Keratinocyte (primary cell): Measurements from ENCODE around the gene EAF2. TPM values are rescaled to one million over a fixed set of nuclear protein-coding genes. Genes with fewer than 3 reads are reported as not detected.

Experiments
- DNase-seq: peaks from one replicate; pipeline ENCODE4 v3.0.0-alpha.2; 2011; ENCODE audit warnings: low read depth, missing footprints, low spot score
- FAIRE-seq: peaks from 2 replicates; lab custom pipeline; 2011; peaks lifted over from hg19 to GRCh38; lab: Jason Lieb, UNC
- H2AFZ ChIP-seq: 2 replicates; pipeline ENCODE4 v1.6.0; 2012; ENCODE audit warnings: low read length, control low read depth, inconsistent platforms; ENCODE audit not compliant: control insufficient read depth
- H3K27ac ChIP-seq: 2 replicates; pipeline ENCODE4 v1.5.1; 2011; ENCODE audit warnings: low read length; ENCODE audit not compliant: control insufficient read depth, insufficient read depth
- H3K27me3 ChIP-seq: 3 replicates; pipeline ENCODE4 v1.6.0; 2011; ENCODE audit warnings: low read length; ENCODE audit not compliant: control insufficient read depth, insufficient read depth; ENCODE audit errors: extremely low read depth
- H3K36me3 ChIP-seq, 2 experiments: 2 replicates in 1 of 2; 3 replicates in 1 of 2; pipeline ENCODE4 v1.5.1; 2011; ENCODE audit warnings: low read length in 2 of 2, mild to moderate bottlenecking in 1 of 2; ENCODE audit not compliant: control insufficient read depth in 2 of 2, insufficient read depth in 2 of 2; ENCODE audit errors: extremely low read depth in 1 of 2
- H3K4me1 ChIP-seq: 3 replicates; pipeline ENCODE4 v1.5.1; 2011; ENCODE audit warnings: low read length; ENCODE audit not compliant: control insufficient read depth, insufficient read depth; ENCODE audit errors: extremely low read depth
- H3K4me2 ChIP-seq: 3 replicates; pipeline ENCODE4 v1.6.0; 2011; ENCODE audit warnings: low read depth, low read length; ENCODE audit not compliant: control insufficient read depth, insufficient read depth; ENCODE audit errors: extremely low read depth
- H3K4me3 ChIP-seq, 3 experiments: fragments of 200-600 bp in 1 of 3; sonication (generic) in 1 of 3; 2 replicates in 2 of 3; 3 replicates in 1 of 3; pipeline ENCODE4 v1.5.1; 2011 to 2016; ENCODE audit warnings: low read length in 3 of 3, mild to moderate bottlenecking in 3 of 3, control low read depth in 2 of 3, inconsistent platforms in 1 of 3, low read depth in 1 of 3, mixed read lengths in 1 of 3, mixed run types in 1 of 3, moderate library complexity in 1 of 3; ENCODE audit not compliant: control insufficient read depth in 2 of 3, insufficient read depth in 2 of 3; ENCODE audit errors: extremely low read depth in 1 of 3
- H3K79me2 ChIP-seq: 2 replicates; pipeline ENCODE4 v1.6.0; 2012; ENCODE audit warnings: low read length; ENCODE audit not compliant: control insufficient read depth, insufficient read depth
- H3K9ac ChIP-seq: 3 replicates; pipeline ENCODE4 v1.6.0; 2011; ENCODE audit warnings: low read length; ENCODE audit not compliant: control insufficient read depth, insufficient read depth; ENCODE audit errors: extremely low read depth
- H3K9me1 ChIP-seq: 3 replicates; pipeline ENCODE4 v1.6.0; 2011; ENCODE audit warnings: low read length; ENCODE audit not compliant: control insufficient read depth, insufficient read depth; ENCODE audit errors: extremely low read depth
- H3K9me3 ChIP-seq: 2 replicates; pipeline ENCODE4 v1.5.1; 2012; ENCODE audit warnings: low read depth, low read length; ENCODE audit not compliant: control insufficient read depth
- H4K20me1 ChIP-seq: 3 replicates; pipeline ENCODE4 v1.6.0; 2011; ENCODE audit warnings: low read length; ENCODE audit not compliant: control insufficient read depth, insufficient read depth; ENCODE audit errors: extremely low read depth
- EZH2 ChIP-seq: IDR thresholded peaks from one replicate; pipeline ENCODE4 v1.6.1; 2012; ENCODE audit warnings: inconsistent platforms, mild to moderate bottlenecking, low read length, moderate library complexity
- dilution Hi-C: fragments of 300-500 bp; cut with MboI; formaldehyde crosslinking; loops from one replicate; pipeline ENCODE4 v1.7.0; 2020; ENCODE audit warnings: low sequenced_read_pairs; ENCODE audit not compliant: extremely low pct_ligation_motif_present
- polyA plus RNA-seq, 5 experiments: library from polyadenylated mRNA; depleted of rRNA in 3 of 5; stranded (reverse) in 3 of 5; stranded (forward) in 1 of 5; unstranded in 1 of 5; fragments of >200 nt; gene quantifications; 1 replicate in 1 of 5; 2 replicates in 3 of 5; 3 replicates in 1 of 5; pipeline versions ENCODE4 v1.2.1 to v1.2.3, GENCODE V29; 2011 to 2012; ENCODE audit warnings: missing spikeins in 2 of 5, low read depth in 1 of 5, low replicate concordance in 1 of 5
- TF ChIP-seq, protein P1 (sequence below), 3 experiments: IDR thresholded peaks in 1 of 3; conservative IDR thresholded peaks in 1 of 3; optimal IDR thresholded peaks in 1 of 3; 2 replicates in 2 of 3; 3 replicates in 1 of 3; pipeline versions ENCODE3 to v1.5.1; 2011; ENCODE audit warnings: low read length in 3 of 3, mild to moderate bottlenecking in 3 of 3, moderate library complexity in 2 of 3, control low read depth in 1 of 3, inconsistent platforms in 1 of 3; ENCODE audit not compliant: insufficient read depth in 2 of 3; ENCODE audit errors: extremely low read depth in 1 of 3

Gene EAF2
- polyA plus RNA-seq, 1 donor (not counting 4 experiments of a cell fraction or from before 2014, with no cell fraction given) = 4.4 TPM

DNA sequence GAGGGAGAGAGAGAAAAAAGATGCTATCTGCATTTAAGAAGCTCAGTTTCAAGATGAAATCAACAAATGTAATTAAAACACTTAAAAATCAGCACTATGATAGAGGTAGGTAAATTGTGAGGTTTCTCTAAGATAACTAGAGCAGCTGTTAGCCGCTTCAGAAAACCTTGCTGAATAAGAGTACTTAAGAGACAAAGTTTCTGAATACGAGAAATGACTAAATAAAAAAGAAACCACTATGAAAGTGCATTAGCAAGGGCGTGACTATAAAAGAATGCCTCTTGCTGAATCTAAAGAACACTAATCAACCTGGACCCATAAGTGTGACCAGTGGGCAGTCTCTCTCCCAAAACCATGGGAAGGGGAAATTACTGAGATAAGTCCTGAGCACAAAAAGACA, 41.9 kb upstream of the EAF2 start:
- TF ChIP-seq, protein P1, sequence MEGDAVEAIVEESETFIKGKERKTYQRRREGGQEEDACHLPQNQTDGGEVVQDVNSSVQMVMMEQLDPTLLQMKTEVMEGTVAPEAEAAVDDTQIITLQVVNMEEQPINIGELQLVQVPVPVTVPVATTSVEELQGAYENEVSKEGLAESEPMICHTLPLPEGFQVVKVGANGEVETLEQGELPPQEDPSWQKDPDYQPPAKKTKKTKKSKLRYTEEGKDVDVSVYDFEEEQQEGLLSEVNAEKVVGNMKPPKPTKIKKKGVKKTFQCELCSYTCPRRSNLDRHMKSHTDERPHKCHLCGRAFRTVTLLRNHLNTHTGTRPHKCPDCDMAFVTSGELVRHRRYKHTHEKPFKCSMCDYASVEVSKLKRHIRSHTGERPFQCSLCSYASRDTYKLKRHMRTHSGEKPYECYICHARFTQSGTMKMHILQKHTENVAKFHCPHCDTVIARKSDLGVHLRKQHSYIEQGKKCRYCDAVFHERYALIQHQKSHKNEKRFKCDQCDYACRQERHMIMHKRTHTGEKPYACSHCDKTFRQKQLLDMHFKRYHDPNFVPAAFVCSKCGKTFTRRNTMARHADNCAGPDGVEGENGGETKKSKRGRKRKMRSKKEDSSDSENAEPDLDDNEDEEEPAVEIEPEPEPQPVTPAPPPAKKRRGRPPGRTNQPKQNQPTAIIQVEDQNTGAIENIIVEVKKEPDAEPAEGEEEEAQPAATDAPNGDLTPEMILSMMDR (optimal IDR thresholded peaks at IDR 0.05 in 1 of 3, IDR thresholded peaks at IDR 0.05 in 1 of 3, conservative IDR thresholded peaks at IDR 0.05 in 1 of 3; ENCODE audit: extremely low read depth in 1 of 3, insufficient read depth in 2 of 3, low read length in 3 of 3) = no peak
- no peak for TF ChIP-seq EZH2
- dilution Hi-C loops = no loop called here

DNA sequence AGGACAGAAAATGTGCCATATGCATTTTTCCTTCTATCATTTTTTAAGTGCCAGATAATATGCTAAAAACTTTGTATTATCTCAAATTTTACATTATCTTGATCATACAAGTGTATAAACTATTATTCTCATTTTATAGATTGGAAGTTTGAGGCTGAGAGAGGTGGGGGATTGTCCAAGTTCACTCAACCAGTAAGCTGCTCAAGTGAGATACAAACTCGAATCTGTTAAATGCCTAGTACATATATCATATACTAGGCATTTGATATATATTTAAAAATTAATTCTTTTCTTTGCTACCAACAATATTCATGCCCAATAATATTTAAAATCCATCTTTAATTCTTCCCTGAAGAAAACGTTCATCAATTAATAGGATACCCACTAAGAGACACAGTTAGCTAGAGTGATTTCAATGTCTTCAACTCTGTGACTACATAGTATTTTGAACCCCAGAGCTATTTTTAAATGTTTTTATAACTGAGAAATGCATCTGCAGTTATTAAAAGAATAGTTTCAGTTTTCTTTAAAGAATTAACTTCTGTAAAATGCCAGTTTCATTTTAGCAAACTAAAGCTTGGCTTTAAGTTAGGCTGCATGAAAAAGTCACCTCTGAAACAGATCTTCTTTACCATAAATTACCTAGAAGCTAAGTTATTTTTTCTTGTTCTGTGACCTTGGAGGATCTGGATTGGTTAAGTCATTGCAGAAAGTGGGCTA, 40.6 kb upstream of the EAF2 start:
- H3K27me3 ChIP-seq = no peaks in the 10 kb centered on the region
- no peaks in the 10 kb centered on the region for H4K20me1 ChIP-seq
- peaks cover 1 to 7% of the 10 kb centered on the region in 2 experiments for H3K36me3 ChIP-seq
- H3K4me3 ChIP-seq = no peak overlapping the region
- FAIRE-seq = no peak
- H3K9me1 ChIP-seq = no peaks in the 10 kb centered on the region
- H3K9me3 ChIP-seq = no peaks in the 10 kb centered on the region
- H3K4me2 ChIP-seq = no peak overlapping the region
- dilution Hi-C loops = no loop called here
- no peak overlapping the region for H3K27ac ChIP-seq
- H2AFZ ChIP-seq = no peak overlapping the region
- no peak for TF ChIP-seq EZH2
- TF ChIP-seq, protein P1 (optimal IDR thresholded peaks at IDR 0.05 in 1 of 3, IDR thresholded peaks at IDR 0.05 in 1 of 3, conservative IDR thresholded peaks at IDR 0.05 in 1 of 3; ENCODE audit: extremely low read depth in 1 of 3, insufficient read depth in 2 of 3, low read length in 3 of 3) = no peak
- H3K4me1 ChIP-seq = no peaks in the 10 kb centered on the region
- no peaks in the 10 kb centered on the region for H3K79me2 ChIP-seq
- DNase-seq = no peak
- H3K9ac ChIP-seq = no peak overlapping the region

More for the DNA sequence above, 41.9 kb upstream of the EAF2 start:
- Histone ChIP-seq H3K79me2 (no peaks in the 10 kb centered on the region), H3K9ac (no peak overlapping the region), H3K27me3 (no peaks in the 10 kb centered on the region), H3K4me1 (no peaks in the 10 kb centered on the region), H2AFZ (no peak overlapping the region), H3K36me3 (peaks cover 4 to 14% of the 10 kb centered on the region in 2 experiments), H3K9me1 (no peaks in the 10 kb centered on the region), H3K27ac (no peak overlapping the region), H3K4me3 (no peak overlapping the region), H3K4me2 (no peak overlapping the region), H3K9me3 (no peaks in the 10 kb centered on the region), H4K20me1 (no peaks in the 10 kb centered on the region)
- FAIRE-seq (no peak), DNase-seq (no peak)
